Liver (tissue), 3 donors: ENCODE results near the gene FBXW7.

Experiments used
- CTCF ChIP-seq: fragments of 150-350 bp; IDR thresholded peaks from 2 replicates; pipeline ENCODE4 v1.5.1; 2017; ENCODE audit warnings: improper control_type of control experiment, low read depth, low read length; ENCODE audit not compliant: missing input control
- EGR1 ChIP-seq, 2 donors: IDR thresholded peaks; 2 replicates each; pipeline ENCODE4 v1.6.1; 2016 to 2018; ENCODE audit warnings: antibody characterized with exemption in 2 of 2, low read depth in 2 of 2
- JUND ChIP-seq, 2 donors: IDR thresholded peaks; 2 replicates each; pipeline ENCODE4 v1.6.1; 2016; ENCODE audit warnings: antibody characterized with exemption in 2 of 2
- MAX ChIP-seq: IDR thresholded peaks from 2 replicates; pipeline ENCODE4 v1.6.1; 2016; ENCODE audit warnings: antibody characterized with exemption
- RAD21 ChIP-seq, 2 donors: IDR thresholded peaks; 2 replicates each; pipeline ENCODE4 v1.6.1; 2016; ENCODE audit warnings: antibody characterized with exemption in 2 of 2, mild to moderate bottlenecking in 2 of 2
- SP1 ChIP-seq: IDR thresholded peaks from 2 replicates; pipeline ENCODE4 v1.6.1; 2018; ENCODE audit warnings: antibody characterized with exemption, mild to moderate bottlenecking
- TAF1 ChIP-seq: conservative IDR thresholded peaks from 2 replicates; pipeline ENCODE4 v1.6.1; 2016; ENCODE audit warnings: antibody characterized with exemption, mild to moderate bottlenecking
- YY1 ChIP-seq: IDR thresholded peaks from 2 replicates; pipeline ENCODE4 v1.6.1; 2016; ENCODE audit warnings: antibody characterized with exemption, mild to moderate bottlenecking
- ZBTB33 ChIP-seq: IDR thresholded peaks from 2 replicates; pipeline ENCODE4 v1.6.1; 2016; ENCODE audit warnings: antibody characterized with exemption
- TF ChIP-seq, protein P1 (sequence below): IDR thresholded peaks from 2 replicates; pipeline ENCODE4 v1.6.1; 2016; ENCODE audit warnings: antibody characterized with exemption
- TF ChIP-seq, protein P2 (sequence below): IDR thresholded peaks from 2 replicates; pipeline ENCODE4 v1.6.1; 2016; ENCODE audit warnings: antibody characterized with exemption, mild to moderate bottlenecking
- donor health status: healthy.
- donor health status: healthy.

DNA sequence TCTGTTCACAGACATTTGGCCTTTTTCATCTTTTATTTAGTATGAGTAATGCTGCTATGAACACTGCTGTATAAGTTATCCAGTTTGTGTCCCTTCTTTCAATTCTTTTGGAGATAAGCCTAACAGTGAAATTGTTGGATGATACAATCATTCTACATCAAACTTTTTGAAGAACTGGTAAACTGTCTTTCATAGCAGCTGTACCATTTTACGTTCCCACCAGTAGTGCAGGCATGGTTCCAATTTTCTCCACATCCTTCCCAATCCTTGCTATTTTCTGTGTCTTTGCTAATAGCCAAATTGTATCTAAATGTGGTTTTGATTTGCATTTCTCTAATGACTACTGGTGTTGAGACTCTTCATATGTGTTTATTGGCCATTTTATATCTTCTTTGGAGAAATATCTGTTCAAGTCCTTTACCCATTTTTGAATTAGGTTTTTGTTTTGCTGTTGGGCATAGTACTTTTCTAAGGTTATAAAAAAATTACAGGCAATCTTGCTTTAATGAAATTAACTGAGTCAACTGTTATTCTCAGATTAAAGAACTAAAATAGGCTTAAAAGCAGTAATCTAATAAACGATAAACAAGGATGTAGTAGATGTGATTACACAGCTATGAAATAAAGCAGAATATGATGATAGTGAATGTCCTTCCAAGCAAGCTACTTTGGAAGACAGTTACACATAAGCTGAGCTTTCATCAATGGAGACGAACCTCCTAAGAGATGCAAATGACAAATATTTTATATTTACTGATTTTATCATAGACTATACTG lies 57.2 kb downstream of the FBXW7 start:
- TF ChIP-seq EGR1 (IDR thresholded peaks at IDR 0.05; ENCODE audit: low read depth in 2 of 2) (no peak), JUND (IDR thresholded peaks at IDR 0.05) (no peak), CTCF (no peak), RAD21 (IDR thresholded peaks at IDR 0.05) (no peak), TAF1 (no peak), MAX (no peak), YY1 (no peak), ZBTB33 (no peak), SP1 (no peak)
- TF ChIP-seq, protein P1, sequence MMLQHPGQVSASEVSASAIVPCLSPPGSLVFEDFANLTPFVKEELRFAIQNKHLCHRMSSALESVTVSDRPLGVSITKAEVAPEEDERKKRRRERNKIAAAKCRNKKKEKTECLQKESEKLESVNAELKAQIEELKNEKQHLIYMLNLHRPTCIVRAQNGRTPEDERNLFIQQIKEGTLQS, result no peak
- TF ChIP-seq, protein P2, sequence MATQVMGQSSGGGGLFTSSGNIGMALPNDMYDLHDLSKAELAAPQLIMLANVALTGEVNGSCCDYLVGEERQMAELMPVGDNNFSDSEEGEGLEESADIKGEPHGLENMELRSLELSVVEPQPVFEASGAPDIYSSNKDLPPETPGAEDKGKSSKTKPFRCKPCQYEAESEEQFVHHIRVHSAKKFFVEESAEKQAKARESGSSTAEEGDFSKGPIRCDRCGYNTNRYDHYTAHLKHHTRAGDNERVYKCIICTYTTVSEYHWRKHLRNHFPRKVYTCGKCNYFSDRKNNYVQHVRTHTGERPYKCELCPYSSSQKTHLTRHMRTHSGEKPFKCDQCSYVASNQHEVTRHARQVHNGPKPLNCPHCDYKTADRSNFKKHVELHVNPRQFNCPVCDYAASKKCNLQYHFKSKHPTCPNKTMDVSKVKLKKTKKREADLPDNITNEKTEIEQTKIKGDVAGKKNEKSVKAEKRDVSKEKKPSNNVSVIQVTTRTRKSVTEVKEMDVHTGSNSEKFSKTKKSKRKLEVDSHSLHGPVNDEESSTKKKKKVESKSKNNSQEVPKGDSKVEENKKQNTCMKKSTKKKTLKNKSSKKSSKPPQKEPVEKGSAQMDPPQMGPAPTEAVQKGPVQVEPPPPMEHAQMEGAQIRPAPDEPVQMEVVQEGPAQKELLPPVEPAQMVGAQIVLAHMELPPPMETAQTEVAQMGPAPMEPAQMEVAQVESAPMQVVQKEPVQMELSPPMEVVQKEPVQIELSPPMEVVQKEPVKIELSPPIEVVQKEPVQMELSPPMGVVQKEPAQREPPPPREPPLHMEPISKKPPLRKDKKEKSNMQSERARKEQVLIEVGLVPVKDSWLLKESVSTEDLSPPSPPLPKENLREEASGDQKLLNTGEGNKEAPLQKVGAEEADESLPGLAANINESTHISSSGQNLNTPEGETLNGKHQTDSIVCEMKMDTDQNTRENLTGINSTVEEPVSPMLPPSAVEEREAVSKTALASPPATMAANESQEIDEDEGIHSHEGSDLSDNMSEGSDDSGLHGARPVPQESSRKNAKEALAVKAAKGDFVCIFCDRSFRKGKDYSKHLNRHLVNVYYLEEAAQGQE, result no peak
